Activated naive CD4-positive, alpha-beta T cell treated with Interleukin-2 at 50 U/mL for 16 hours (primary cell): ENCODE data around the gene VTN.
A peak's percentile ranks its signal among the peaks of the same experiment; 100 is the strongest.
"Not testable (repeated sequence)": the region's sequence is repeated elsewhere in the genome, so short reads cannot be mapped to it uniquely, and the experiment has no call there.

ENCODE experiments used
- DNase-seq: peaks from one replicate; pipeline ENCODE4 v3.0.0-alpha.2; 2020

The VTN gene

GRCh38 chr17:28338769-28339212 lies 31.3 kb downstream of the VTN start:
- not testable (repeated sequence) for DNase-seq

GRCh38 chr17:28338056-28338768 lies 31.9 kb downstream of the VTN start:
- DNase-seq = no peak

- DNase-seq = peak; percentile 31
These were observed 33.9 kb downstream of the VTN start for GRCh38 chr17:28335959-28336871.

GRCh38 chr17:28335201-28335958 lies 34.7 kb downstream of the VTN start, which contains the start of the genes IFT20 and TNFAIP1:
IFT20 (minus strand) TSS chr17:28335472; CDS start chr17:28331985, 3,487 bp downstream.
TNFAIP1 (plus strand) TSS chr17:28335761; CDS start chr17:28339522, 3,761 bp downstream.
- peak; percentile 98 for DNase-seq

- no peak for DNase-seq
These were observed 35.4 kb downstream of the VTN start for GRCh38 chr17:28334666-28335200.

- DNase-seq = no peak
These were observed 35.9 kb downstream of the VTN start for GRCh38 chr17:28334171-28334570.

GRCh38 chr17:28333083-28333746 lies 36.9 kb downstream of the VTN start:
- DNase-seq = no peak

- DNase-seq = no peak
These were observed 38.2 kb downstream of the VTN start for GRCh38 chr17:28331891-28332420.

- no peak for DNase-seq
These were observed 39.4 kb downstream of the VTN start for GRCh38 chr17:28330671-28331070.

GRCh38 chr17:28328325-28328724 lies 41.8 kb downstream of the VTN start:
- DNase-seq = no peak

- no peak for DNase-seq
These were observed 42.4 kb downstream of the VTN start for GRCh38 chr17:28327709-28328108.

- peak; percentile 21 for DNase-seq
These were observed 43.0 kb downstream of the VTN start for GRCh38 chr17:28327031-28327607.

- no peak for DNase-seq
These were observed 44.0 kb downstream of the VTN start for GRCh38 chr17:28326114-28326513.

GRCh38 chr17:28325211-28325610 lies 44.9 kb downstream of the VTN start:
- no peak for DNase-seq

- DNase-seq = no peak
These were observed 45.3 kb downstream of the VTN start for GRCh38 chr17:28324781-28325180.

GRCh38 chr17:28324267-28324745 lies 45.8 kb downstream of the VTN start:
- no peak for DNase-seq

GRCh38 chr17:28320215-28321061 lies 49.7 kb downstream of the VTN start:
- DNase-seq = no peak

- no peak for DNase-seq
These were observed 50.5 kb downstream of the VTN start for GRCh38 chr17:28319598-28319935.

GRCh38 chr17:28318759-28319597 lies 51.1 kb downstream of the VTN start, which contains the start of gene TMEM97:
TMEM97 (plus strand) TSS chr17:28319200; CDS start chr17:28319240, 40 bp downstream.
- peak; percentile 97 for DNase-seq
